ENCODE results near the gene DAP. TPM values are rescaled to one million over a fixed set of nuclear protein-coding genes. Genes with fewer than 3 reads are reported as not detected.

Gene DAP
- total RNA-seq, 4 donors from 2014 or later = 24.3 to 42.4 (median 37.0) TPM

GRCh38 chr5:10660135-10660534, 100.9 kb downstream of the DAP start:
- H3K9me3 ChIP-seq = no peaks in the 10 kb centered on the region
- intact Hi-C loops (cut with DNase I) = no loop called here
- 83% methylated on average over 3 of the region's 3 CpGs for WGBS
- no peak for TF ChIP-seq EP300 (IDR thresholded peaks at IDR 0.05)
- TF ChIP-seq POLR2AphosphoS5 (IDR thresholded peaks at IDR 0.05) = no peak
- no peak for TF ChIP-seq POLR2A (IDR thresholded peaks at IDR 0.05; ENCODE audit: low read depth)
- no peak for TF ChIP-seq CTCF (IDR thresholded peaks at IDR 0.05)
- no peaks in the 10 kb centered on the region for H3K27me3 ChIP-seq
- no peak overlapping the region for H3K27ac ChIP-seq (replicated peaks in 1 of 4)
- no peaks in the 10 kb centered on the region for H3K36me3 ChIP-seq
- no peak overlapping the region for H3K4me3 ChIP-seq
- no peak for DNase-seq (ENCODE audit: extremely low spot score)
- peaks cover 3 to 12% (median 11%) of the 10 kb centered on the region in 4 donors for H3K4me1 ChIP-seq

DNA sequence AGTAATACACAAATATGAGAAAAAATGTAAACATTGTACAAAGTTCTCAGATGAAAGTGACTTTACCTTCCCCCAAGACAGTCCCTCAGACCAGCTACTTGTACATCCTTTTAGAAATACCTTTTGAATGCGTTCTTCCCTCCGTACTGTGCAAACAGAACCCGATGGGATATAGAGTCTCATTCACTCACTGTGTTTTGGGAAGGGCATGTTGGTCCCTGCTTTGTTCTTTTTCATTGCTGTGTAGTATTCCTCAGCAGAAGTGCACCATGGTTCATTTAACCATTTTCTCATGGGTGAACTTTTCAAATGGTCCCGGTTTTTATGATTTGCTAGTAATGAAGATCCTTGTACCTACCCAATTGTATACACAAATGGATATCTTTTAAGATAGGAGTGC, 102.8 kb downstream of the DAP start:
- 84% methylated on average over 4 of the region's 4 CpGs for WGBS
- Histone ChIP-seq H3K4me1 (peaks cover 0 to 7% (median 2%) of the 10 kb centered on the region in 4 donors), H3K9me3 (no peaks in the 10 kb centered on the region), H3K27ac (replicated peaks in 1 of 4) (no peak overlapping the region), H3K36me3 (no peaks in the 10 kb centered on the region), H3K27me3 (no peaks in the 10 kb centered on the region), H3K4me3 (no peak overlapping the region)
- no peak for TF ChIP-seq POLR2AphosphoS5 (IDR thresholded peaks at IDR 0.05)
- TF ChIP-seq EP300 (IDR thresholded peaks at IDR 0.05) = no peak
- no peak for TF ChIP-seq CTCF (IDR thresholded peaks at IDR 0.05)
- no peak for TF ChIP-seq POLR2A (IDR thresholded peaks at IDR 0.05; ENCODE audit: low read depth)
- no peak for DNase-seq (ENCODE audit: extremely low spot score)
- intact Hi-C loops (cut with DNase I) = no loop called here

- WGBS = 87% methylated on average over 12 of the region's 18 CpGs
- Histone ChIP-seq H3K9me3 (no peaks in the 10 kb centered on the region), H3K4me3 (no peak overlapping the region), H3K27ac (replicated peaks in 1 of 4) (no peak overlapping the region), H3K27me3 (peaks cover 0 to 13% (median 0%) of the 10 kb centered on the region in 4 donors), H3K4me1 (peaks cover 0 to 13% (median 7%) of the 10 kb centered on the region in 4 donors), H3K36me3 (peaks cover 0 to 4% (median 0%) of the 10 kb centered on the region in 4 donors)
- DNase-seq (ENCODE audit: extremely low spot score) = no peak
- intact Hi-C loops (cut with DNase I) = no loop called here
- no peak for TF ChIP-seq CTCF (IDR thresholded peaks at IDR 0.05)
- no peak for TF ChIP-seq POLR2AphosphoS5 (IDR thresholded peaks at IDR 0.05)
- no peak for TF ChIP-seq POLR2A (IDR thresholded peaks at IDR 0.05; ENCODE audit: low read depth)
- no peak for TF ChIP-seq EP300 (IDR thresholded peaks at IDR 0.05)
Measured at GRCh38 chr5:10655972-10656830, 104.8 kb downstream of the DAP start.

- intact Hi-C loops (cut with DNase I) = no loop called here
- no peak for DNase-seq (ENCODE audit: extremely low spot score)
Measured at GRCh38 chr5:10655161-10655971, 105.7 kb downstream of the DAP start.

More at GRCh38 chr5:10655161-10655971, 105.7 kb downstream of the DAP start:
- no peak overlapping the region for H3K4me3 ChIP-seq
- no peak for TF ChIP-seq POLR2AphosphoS5 (IDR thresholded peaks at IDR 0.05)
- TF ChIP-seq EP300 (IDR thresholded peaks at IDR 0.05) = no peak
- TF ChIP-seq POLR2A (IDR thresholded peaks at IDR 0.05; ENCODE audit: low read depth) = no peak
- TF ChIP-seq CTCF (IDR thresholded peaks at IDR 0.05) = no peak
- 86% methylated on average over 28 of the region's 29 CpGs for WGBS
- H3K27ac ChIP-seq (replicated peaks in 1 of 4) = no peak overlapping the region
- H3K4me1 ChIP-seq = peaks cover 0 to 13% (median 7%) of the 10 kb centered on the region in 4 donors
- H3K36me3 ChIP-seq = peaks cover 0 to 4% (median 0%) of the 10 kb centered on the region in 4 donors
- no peaks in the 10 kb centered on the region for H3K9me3 ChIP-seq
- peaks cover 0 to 21% (median 0%) of the 10 kb centered on the region in 4 donors for H3K27me3 ChIP-seq

Measured in esophagus muscularis mucosa (tissue), 4 donors.